ENCODE data around the gene STAG1. TPM values are rescaled to one million over a fixed set of nuclear protein-coding genes. Genes with fewer than 3 reads are reported as not detected.
A peak's percentile ranks its signal among the peaks of the same experiment; 100 is the strongest.

The STAG1 gene
- total and polyA plus RNA-seq, 7 experiments from 2014 or later, result 18.5 to 50.7 (median 42.0) TPM

DNA sequence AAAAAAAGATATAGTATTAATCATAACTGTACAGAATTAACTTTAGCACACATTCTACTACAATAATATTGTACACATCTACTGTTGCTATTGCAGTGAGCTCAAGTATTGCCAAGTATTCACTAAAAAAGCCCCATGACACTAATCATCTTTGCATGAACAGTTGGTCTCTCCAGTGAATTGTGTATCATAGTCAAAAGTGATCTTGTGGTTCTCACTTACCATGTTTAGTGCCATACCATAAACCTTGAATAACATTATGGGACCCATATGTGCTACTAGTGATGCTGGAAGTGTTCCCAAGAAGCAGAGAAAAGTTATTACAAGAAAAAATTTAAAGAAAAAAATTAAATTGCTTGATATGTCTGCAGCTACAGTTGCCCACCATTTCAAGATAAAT lies 324.9 kb downstream of the STAG1 start:
- H3K4me3 Mint-ChIP-seq, result no peak overlapping the region
- no peaks in the 10 kb centered on the region for H3K9me3 Mint-ChIP-seq
- no peaks in the 10 kb centered on the region for H3K27me3 Mint-ChIP-seq
- H3K36me3 ChIP-seq (ENCODE audit: control insufficient read depth in 2 of 3, insufficient read depth in 3 of 3, low read length in 3 of 3), result no peaks in the 10 kb centered on the region
- peaks cover 0 to 5% (median 0%) of the 10 kb centered on the region in 7 donors for H3K4me1 Mint-ChIP-seq
- ChIA-PET CTCF (no interaction called here), POLR2A (no interaction called here)
- no peaks in the 10 kb centered on the region for H3K9me3 ChIP-seq (ENCODE audit: control insufficient read depth in 2 of 3, low read length in 3 of 3)
- no peaks in the 10 kb centered on the region for H3K27me3 ChIP-seq (ENCODE audit: control insufficient read depth in 2 of 2, insufficient read depth in 2 of 2, low read length in 2 of 2)
- peaks cover 8 to 45% (median 25%) of the 10 kb centered on the region in 5 donors for H3K36me3 Mint-ChIP-seq
- DNase-seq (no peak), ATAC-seq (no peak)
- no peak overlapping the region for H3K27ac Mint-ChIP-seq
- intact Hi-C loops (cut with micrococcal nuclease), result no loop called here
- H3K27ac ChIP-seq (ENCODE audit: low read depth, low read length), result no peak overlapping the region
- H3K4me3 ChIP-seq (ENCODE audit: low read length), result no peak overlapping the region
- no peaks in the 10 kb centered on the region for H3K4me1 ChIP-seq (ENCODE audit: control insufficient read depth in 2 of 2, insufficient read depth in 2 of 2, low read length in 2 of 2)

GRCh38 chr3:136414476-136414875 lies 337.7 kb downstream of the STAG1 start:
- POLR2A ChIA-PET, result no interaction called here
- no peaks in the 10 kb centered on the region for H3K27me3 ChIP-seq (ENCODE audit: control insufficient read depth in 2 of 2, insufficient read depth in 2 of 2, low read length in 2 of 2)
- no peaks in the 10 kb centered on the region for H3K4me1 ChIP-seq (ENCODE audit: control insufficient read depth in 2 of 2, insufficient read depth in 2 of 2, low read length in 2 of 2)
- ATAC-seq, result no peak
- Mint-ChIP-seq H3K9me3 (no peaks in the 10 kb centered on the region), H3K36me3 (peaks cover 6 to 47% (median 33%) of the 10 kb centered on the region in 5 donors), H3K4me3 (no peak overlapping the region), H3K27me3 (no peaks in the 10 kb centered on the region), H3K27ac (peak overlapping the region in 2 of 9 donors; percentile 15 to 28), H3K4me1 (peaks cover 0 to 2% (median 0%) of the 10 kb centered on the region in 7 donors)
- H3K4me3 ChIP-seq (ENCODE audit: low read length), result no peak overlapping the region
- H3K9me3 ChIP-seq (ENCODE audit: control insufficient read depth in 2 of 3, low read length in 3 of 3), result no peaks in the 10 kb centered on the region
- no peaks in the 10 kb centered on the region for H3K36me3 ChIP-seq (ENCODE audit: control insufficient read depth in 2 of 3, insufficient read depth in 3 of 3, low read length in 3 of 3)
- DNase-seq, result no peak
- CTCF ChIA-PET, result interaction anchor here (0.6 to 0.9 kb wide), 2 partner anchors 9 to 73 kb away, joined by 3 to 8 read pairs; no protein-coding TSS in a partner anchor
- intact Hi-C loops (cut with micrococcal nuclease), result no loop called here
- no peak overlapping the region for H3K27ac ChIP-seq (ENCODE audit: low read depth, low read length)

- CTCF ChIA-PET, result no interaction called here
These were observed 339.9 kb downstream of the STAG1 start for GRCh38 chr3:136412307-136412706.

GRCh38 chr3:136409549-136409948 lies 342.6 kb downstream of the STAG1 start:
- H3K27ac Mint-ChIP-seq, result no peak overlapping the region
- CTCF ChIA-PET, result no interaction called here
- Histone ChIP-seq H3K9me3 (ENCODE audit: control insufficient read depth in 2 of 3, low read length in 3 of 3) (no peaks in the 10 kb centered on the region), H3K27ac (ENCODE audit: low read depth, low read length) (no peak overlapping the region), H3K4me1 (ENCODE audit: control insufficient read depth in 2 of 2, insufficient read depth in 2 of 2, low read length in 2 of 2) (no peaks in the 10 kb centered on the region), H3K4me3 (ENCODE audit: low read length) (no peak overlapping the region), H3K36me3 (ENCODE audit: control insufficient read depth in 2 of 3, insufficient read depth in 3 of 3, low read length in 3 of 3) (no peaks in the 10 kb centered on the region), H3K27me3 (ENCODE audit: control insufficient read depth in 2 of 2, insufficient read depth in 2 of 2, low read length in 2 of 2) (no peaks in the 10 kb centered on the region)
- H3K4me1 Mint-ChIP-seq, result peaks cover 0 to 5% (median 0%) of the 10 kb centered on the region in 7 donors
- POLR2A ChIA-PET, result no interaction called here
- H3K9me3 Mint-ChIP-seq, result no peaks in the 10 kb centered on the region
- no peak for ATAC-seq
- no peak for DNase-seq
- H3K4me3 Mint-ChIP-seq, result no peak overlapping the region
- intact Hi-C loops (cut with micrococcal nuclease), result no loop called here
- no peaks in the 10 kb centered on the region for H3K27me3 Mint-ChIP-seq
- H3K36me3 Mint-ChIP-seq, result peaks cover 3 to 39% (median 18%) of the 10 kb centered on the region in 5 donors

More at GRCh38 chr3:136412307-136412706, 339.9 kb downstream of the STAG1 start:
- Histone ChIP-seq H3K9me3 (ENCODE audit: control insufficient read depth in 2 of 3, low read length in 3 of 3) (no peaks in the 10 kb centered on the region), H3K4me1 (ENCODE audit: control insufficient read depth in 2 of 2, insufficient read depth in 2 of 2, low read length in 2 of 2) (no peaks in the 10 kb centered on the region), H3K4me3 (ENCODE audit: low read length) (no peak overlapping the region), H3K36me3 (ENCODE audit: control insufficient read depth in 2 of 3, insufficient read depth in 3 of 3, low read length in 3 of 3) (no peaks in the 10 kb centered on the region), H3K27ac (ENCODE audit: low read depth, low read length) (no peak overlapping the region), H3K27me3 (ENCODE audit: control insufficient read depth in 2 of 2, insufficient read depth in 2 of 2, low read length in 2 of 2) (no peaks in the 10 kb centered on the region)
- Mint-ChIP-seq H3K27me3 (no peaks in the 10 kb centered on the region), H3K4me3 (no peak overlapping the region), H3K4me1 (peaks cover 0 to 5% (median 0%) of the 10 kb centered on the region in 7 donors), H3K9me3 (no peaks in the 10 kb centered on the region), H3K36me3 (peaks cover 6 to 46% (median 28%) of the 10 kb centered on the region in 5 donors), H3K27ac (no peak overlapping the region)
- intact Hi-C loops (cut with micrococcal nuclease), result no loop called here
- DNase-seq (no peak), ATAC-seq (no peak)
- POLR2A ChIA-PET, result no interaction called here

- Histone ChIP-seq H3K27ac (ENCODE audit: low read depth, low read length) (no peak overlapping the region), H3K27me3 (ENCODE audit: control insufficient read depth in 2 of 2, insufficient read depth in 2 of 2, low read length in 2 of 2) (no peaks in the 10 kb centered on the region), H3K4me1 (ENCODE audit: control insufficient read depth in 2 of 2, insufficient read depth in 2 of 2, low read length in 2 of 2) (no peaks in the 10 kb centered on the region), H3K36me3 (ENCODE audit: control insufficient read depth in 2 of 3, insufficient read depth in 3 of 3, low read length in 3 of 3) (no peaks in the 10 kb centered on the region), H3K9me3 (ENCODE audit: control insufficient read depth in 2 of 3, low read length in 3 of 3) (no peaks in the 10 kb centered on the region), H3K4me3 (ENCODE audit: low read length) (no peak overlapping the region)
- DNase-seq, result no peak
- intact Hi-C loops (cut with micrococcal nuclease), result no loop called here
- Mint-ChIP-seq H3K27ac (no peak overlapping the region), H3K9me3 (no peaks in the 10 kb centered on the region), H3K36me3 (peaks cover 0 to 21% (median 6%) of the 10 kb centered on the region in 5 donors), H3K4me3 (no peak overlapping the region), H3K27me3 (no peaks in the 10 kb centered on the region), H3K4me1 (peaks cover 0 to 5% (median 0%) of the 10 kb centered on the region in 7 donors)
- POLR2A ChIA-PET, result no interaction called here
- CTCF ChIA-PET, result no interaction called here
- no peak for ATAC-seq
These were observed 348.1 kb downstream of the STAG1 start for GRCh38 chr3:136404056-136404455.

GRCh38 chr3:136396916-136397315 lies 355.3 kb downstream of the STAG1 start:
- intact Hi-C loops (cut with micrococcal nuclease), result loop anchor here in 1 of 2 donors (10.0 kb wide), 1 partner anchor 468 kb away; the partner anchor contains the start of gene NCK1
- peak overlapping the region in 3 of 9 donors; percentile 15 to 32 (median 31) for H3K27ac Mint-ChIP-seq
- ATAC-seq (no peak), DNase-seq (no peak)
- no peaks in the 10 kb centered on the region for H3K4me1 Mint-ChIP-seq
- peaks cover 0 to 16% (median 2%) of the 10 kb centered on the region in 5 donors for H3K36me3 Mint-ChIP-seq
- no peaks in the 10 kb centered on the region for H3K9me3 Mint-ChIP-seq
- ChIA-PET POLR2A (no interaction called here), CTCF (interaction anchor here (1.2 kb wide), 1 partner anchor 11 kb away, joined by 3 read pairs; no protein-coding TSS in a partner anchor)
- Histone ChIP-seq H3K27ac (ENCODE audit: low read depth, low read length) (no peak overlapping the region), H3K4me1 (ENCODE audit: control insufficient read depth in 2 of 2, insufficient read depth in 2 of 2, low read length in 2 of 2) (no peaks in the 10 kb centered on the region), H3K9me3 (ENCODE audit: control insufficient read depth in 2 of 3, low read length in 3 of 3) (no peaks in the 10 kb centered on the region), H3K27me3 (ENCODE audit: control insufficient read depth in 2 of 2, insufficient read depth in 2 of 2, low read length in 2 of 2) (no peaks in the 10 kb centered on the region), H3K4me3 (ENCODE audit: low read length) (no peak overlapping the region), H3K36me3 (ENCODE audit: control insufficient read depth in 2 of 3, insufficient read depth in 3 of 3, low read length in 3 of 3) (no peaks in the 10 kb centered on the region)
- H3K4me3 Mint-ChIP-seq, result no peak overlapping the region
- H3K27me3 Mint-ChIP-seq, result no peaks in the 10 kb centered on the region

- ATAC-seq (no peak), DNase-seq (no peak)
- Histone ChIP-seq H3K4me3 (ENCODE audit: low read length) (no peak overlapping the region), H3K36me3 (ENCODE audit: control insufficient read depth in 2 of 3, insufficient read depth in 3 of 3, low read length in 3 of 3) (no peaks in the 10 kb centered on the region), H3K27ac (ENCODE audit: low read depth, low read length) (no peak overlapping the region), H3K4me1 (ENCODE audit: control insufficient read depth in 2 of 2, insufficient read depth in 2 of 2, low read length in 2 of 2) (no peaks in the 10 kb centered on the region), H3K27me3 (ENCODE audit: control insufficient read depth in 2 of 2, insufficient read depth in 2 of 2, low read length in 2 of 2) (no peaks in the 10 kb centered on the region), H3K9me3 (ENCODE audit: control insufficient read depth in 2 of 3, low read length in 3 of 3) (no peaks in the 10 kb centered on the region)
- Mint-ChIP-seq H3K36me3 (peaks cover 0 to 11% (median 3%) of the 10 kb centered on the region in 5 donors), H3K27me3 (no peaks in the 10 kb centered on the region), H3K27ac (no peak overlapping the region), H3K4me3 (no peak overlapping the region), H3K4me1 (peaks cover 0 to 3% (median 0%) of the 10 kb centered on the region in 7 donors), H3K9me3 (no peaks in the 10 kb centered on the region)
- intact Hi-C loops (cut with micrococcal nuclease), result loop anchor here in 1 of 2 donors (10.0 kb wide), 1 partner anchor 474 kb away; the partner anchor contains the start of gene NCK1
- ChIA-PET CTCF (interaction anchor here (0.6 to 3.3 kb wide), 7 partner anchors 9 to 625 kb away, joined by 3 to 36 read pairs (median 5); partner anchors contain the start of gene STAG1), POLR2A (interaction anchor here (0.7 to 2.8 kb wide), 2 partner anchors 361 to 591 kb away, joined by 3 to 18 read pairs; partner anchors contain the start of gene STAG1)
These were observed 361.6 kb downstream of the STAG1 start for GRCh38 chr3:136390574-136390973.
